Left ventricle myocardium inferior (tissue), 1 donor: Measurements from ENCODE around the gene PDS5B. TPM values are rescaled to one million over a fixed set of nuclear protein-coding genes. Genes with fewer than 3 reads are reported as not detected.

Experiments used
- DNase-seq: peaks from one replicate; pipeline ENCODE4 v3.0.0-alpha.2; 2020
- H3K27ac ChIP-seq: fragments of 200-600 bp; replicated peaks from 2 replicates; pipeline ENCODE4 v1.8.0; 2021
- H3K27me3 ChIP-seq: fragments of 200-600 bp; 2 replicates; pipeline ENCODE4 v1.8.0; 2021; ENCODE audit warnings: low read depth
- H3K36me3 ChIP-seq: fragments of 200-600 bp; 2 replicates; pipeline ENCODE4 v1.8.0; 2021
- H3K4me1 ChIP-seq: fragments of 200-600 bp; 2 replicates; pipeline ENCODE4 v1.8.0; 2021
- H3K4me3 ChIP-seq: fragments of 200-600 bp; 2 replicates; pipeline ENCODE4 v1.8.0; 2021; ENCODE audit warnings: mild to moderate bottlenecking, moderate library complexity
- H3K9me3 ChIP-seq: fragments of 200-600 bp; replicated peaks from 2 replicates; pipeline ENCODE4 v1.8.0; 2021
- intact Hi-C: fragments of 100-400 bp; cut with micrococcal nuclease; formaldehyde crosslinking; loops from one replicate; pipeline ENCODE4 v1.11.0; 2022
- total RNA-seq: library from RNA; stranded (reverse); fragmentation: NEBNext Ultra II Directional; extraction: Animal tissue kit (Norgen Biotek cat#: 25700); gene quantifications from one replicate; pipeline ENCODE4 v1.2.1, GENCODE V29; 2021
- TF ChIP-seq, protein P1 (sequence below): fragments of 200-600 bp; IDR thresholded peaks from 2 replicates; pipeline ENCODE4 v1.8.0; 2021; ENCODE audit warnings: antibody characterized with exemption, mild to moderate bottlenecking, borderline replicate concordance
- donor health status: DM: no; HTN: yes; CAD: no; lungs with severe emphysema.

The PDS5B gene
- total RNA-seq, 1 donor from 2014 or later: 20.4 TPM

GRCh38 chr13:32746474-32746873, 160.2 kb downstream of the PDS5B start:
- DNase-seq: no peak
- intact Hi-C loops: no loop called here
- Histone ChIP-seq H3K36me3 (peaks cover 43% of the 10 kb centered on the region), H3K27me3 (no peaks in the 10 kb centered on the region), H3K27ac (no peak overlapping the region), H3K4me1 (no peaks in the 10 kb centered on the region), H3K4me3 (no peak overlapping the region), H3K9me3 (no peaks in the 10 kb centered on the region)
- TF ChIP-seq, protein P1, sequence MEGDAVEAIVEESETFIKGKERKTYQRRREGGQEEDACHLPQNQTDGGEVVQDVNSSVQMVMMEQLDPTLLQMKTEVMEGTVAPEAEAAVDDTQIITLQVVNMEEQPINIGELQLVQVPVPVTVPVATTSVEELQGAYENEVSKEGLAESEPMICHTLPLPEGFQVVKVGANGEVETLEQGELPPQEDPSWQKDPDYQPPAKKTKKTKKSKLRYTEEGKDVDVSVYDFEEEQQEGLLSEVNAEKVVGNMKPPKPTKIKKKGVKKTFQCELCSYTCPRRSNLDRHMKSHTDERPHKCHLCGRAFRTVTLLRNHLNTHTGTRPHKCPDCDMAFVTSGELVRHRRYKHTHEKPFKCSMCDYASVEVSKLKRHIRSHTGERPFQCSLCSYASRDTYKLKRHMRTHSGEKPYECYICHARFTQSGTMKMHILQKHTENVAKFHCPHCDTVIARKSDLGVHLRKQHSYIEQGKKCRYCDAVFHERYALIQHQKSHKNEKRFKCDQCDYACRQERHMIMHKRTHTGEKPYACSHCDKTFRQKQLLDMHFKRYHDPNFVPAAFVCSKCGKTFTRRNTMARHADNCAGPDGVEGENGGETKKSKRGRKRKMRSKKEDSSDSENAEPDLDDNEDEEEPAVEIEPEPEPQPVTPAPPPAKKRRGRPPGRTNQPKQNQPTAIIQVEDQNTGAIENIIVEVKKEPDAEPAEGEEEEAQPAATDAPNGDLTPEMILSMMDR: no peak

DNA sequence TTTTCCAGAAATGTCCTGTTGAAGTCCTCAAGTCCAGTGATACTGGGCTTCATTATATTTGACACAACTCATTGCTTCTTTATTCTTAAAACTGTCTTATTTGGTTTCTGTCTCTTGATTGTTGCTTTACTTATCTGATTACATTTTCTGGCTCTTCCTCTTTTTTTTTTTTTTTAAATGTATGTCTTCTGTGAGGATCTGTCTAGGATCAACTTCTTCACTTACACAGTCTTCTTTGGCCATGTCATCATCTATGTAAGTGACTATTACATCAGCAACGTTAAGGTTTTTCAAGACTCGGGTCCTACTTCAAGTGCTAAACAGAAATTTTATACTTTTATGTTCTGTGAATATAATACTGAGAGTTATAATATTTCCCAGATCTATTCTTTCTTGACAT, 162.1 kb downstream of the PDS5B start:
- H3K36me3 ChIP-seq: peaks cover 36% of the 10 kb centered on the region

DNA sequence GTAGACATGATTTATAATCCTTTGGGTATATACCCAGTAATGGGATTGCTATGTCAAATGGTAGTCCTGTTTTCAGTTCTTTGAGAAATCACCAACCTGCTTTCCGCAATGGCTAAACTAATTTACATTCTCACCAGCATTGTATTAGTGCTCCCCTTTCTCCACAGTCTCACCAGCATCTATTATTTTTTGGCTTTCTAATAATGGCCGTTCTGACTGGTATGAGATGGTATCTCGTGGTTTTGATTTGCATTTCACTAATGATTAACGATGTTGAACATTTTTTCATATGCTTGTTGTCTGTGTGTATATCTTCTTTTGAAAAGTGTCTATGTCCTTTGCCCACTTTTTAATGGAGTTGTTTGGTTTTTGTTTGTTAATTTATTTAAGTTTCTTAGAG, 165.1 kb downstream of the PDS5B start:
- H3K9me3 ChIP-seq: no peaks in the 10 kb centered on the region
- H3K4me1 ChIP-seq: no peaks in the 10 kb centered on the region
- H3K27ac ChIP-seq: no peak overlapping the region
- no peak for DNase-seq
- peaks cover 40% of the 10 kb centered on the region for H3K36me3 ChIP-seq
- H3K4me3 ChIP-seq: no peak overlapping the region
- H3K27me3 ChIP-seq: no peaks in the 10 kb centered on the region
- intact Hi-C loops: no loop called here
- TF ChIP-seq, protein P1: no peak

More for the DNA sequence above, 162.1 kb downstream of the PDS5B start:
- intact Hi-C loops: no loop called here
- Histone ChIP-seq H3K4me1 (no peaks in the 10 kb centered on the region), H3K27ac (no peak overlapping the region), H3K4me3 (no peak overlapping the region), H3K27me3 (no peaks in the 10 kb centered on the region), H3K9me3 (no peaks in the 10 kb centered on the region)
- TF ChIP-seq, protein P1: no peak
- DNase-seq: no peak

DNA sequence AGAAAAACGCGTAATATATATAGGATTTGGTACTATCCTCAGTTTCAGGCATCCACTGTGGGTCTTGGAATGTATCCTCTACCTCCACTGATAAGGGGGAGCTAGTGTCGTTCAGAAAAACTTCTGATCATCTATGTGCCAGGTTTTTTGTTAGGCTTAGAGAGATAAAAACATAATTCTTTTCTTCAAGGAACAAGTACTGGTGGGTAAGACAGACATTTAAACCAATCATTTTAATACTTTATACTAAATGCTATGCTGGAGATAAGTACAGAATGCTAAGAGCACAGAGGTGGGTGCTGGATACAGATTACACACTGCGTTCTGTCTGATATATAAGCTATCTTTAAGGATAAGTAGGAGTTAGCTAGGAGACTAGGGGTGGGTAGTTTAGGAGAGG, 166.1 kb downstream of the PDS5B start:
- peaks cover 31% of the 10 kb centered on the region for H3K36me3 ChIP-seq
- no peaks in the 10 kb centered on the region for H3K4me1 ChIP-seq
- H3K27ac ChIP-seq: no peak overlapping the region
- H3K9me3 ChIP-seq: no peaks in the 10 kb centered on the region
- DNase-seq: no peak
- intact Hi-C loops: no loop called here
- H3K27me3 ChIP-seq: no peaks in the 10 kb centered on the region
- H3K4me3 ChIP-seq: no peak overlapping the region
- TF ChIP-seq, protein P1: no peak

GRCh38 chr13:32752997-32753606, 166.8 kb downstream of the PDS5B start:
- TF ChIP-seq, protein P1: no peak
- Histone ChIP-seq H3K4me3 (no peak overlapping the region), H3K27me3 (no peaks in the 10 kb centered on the region), H3K27ac (no peak overlapping the region), H3K9me3 (no peaks in the 10 kb centered on the region), H3K36me3 (peaks cover 29% of the 10 kb centered on the region), H3K4me1 (no peaks in the 10 kb centered on the region)
- DNase-seq: no peak
- intact Hi-C loops: no loop called here
